Panc1 (cell line): Measurements from ENCODE around the gene MED31. TPM values are rescaled to one million over a fixed set of nuclear protein-coding genes. Genes with fewer than 3 reads are reported as not detected.

Experiments used
- ATAC-seq: fragments of 200-7000 bp; cut with Tn5 transposase; 2 replicates; pipeline ENCODE4 v1.9.1; 2020; ENCODE audit warnings: mild to moderate bottlenecking, moderate library complexity
- BruUV-seq: library from RNA; stranded (reverse); fragments of 400-500 nt; replicated peaks from 2 replicates; lab custom pipeline; 2021; lab: Mats Ljungman, UMichigan
- CTCF ChIA-PET: fragments of 300-600 bp; sonication (Branson Sonifier 250); formaldehyde crosslinking; loops from one replicate; lab custom pipeline; 2022; ENCODE audit warnings: antibody characterized with exemption; lab: Charles Lee
- POLR2A ChIA-PET: fragments of 300-600 bp; sonication (Branson Sonifier 250); formaldehyde crosslinking; loops from one replicate; lab custom pipeline; 2022; ENCODE audit warnings: antibody characterized with exemption; lab: Charles Lee
- DNase-seq: peaks from one replicate; pipeline ENCODE4 v3.0.0-alpha.2; 2010; ENCODE audit warnings: low read depth, low spot score
- H3K27ac ChIP-seq: 2 replicates; pipeline ENCODE4 v1.5.1; 2011; ENCODE audit warnings: mild to moderate bottlenecking, low read length, inconsistent platforms
- H3K27me3 ChIP-seq: fragments of 200-500 bp; sonication (Bioruptor generic); 2 replicates; pipeline ENCODE4 v1.6.0; 2014; ENCODE audit warnings: low read length, inconsistent platforms; ENCODE audit not compliant: control insufficient read depth, insufficient read depth
- H3K36me3 ChIP-seq: fragments of 200-500 bp; sonication (Bioruptor generic); 2 replicates; pipeline ENCODE4 v1.5.1; 2014; ENCODE audit warnings: inconsistent platforms, mild to moderate bottlenecking, low read length, moderate library complexity; ENCODE audit not compliant: control insufficient read depth, insufficient read depth
- H3K4me1 ChIP-seq: 2 replicates; pipeline ENCODE4 v1.5.1; 2011; ENCODE audit warnings: inconsistent platforms, mild to moderate bottlenecking, low read length, moderate library complexity; ENCODE audit not compliant: control insufficient read depth, insufficient read depth
- H3K4me3 ChIP-seq, 2 experiments: 2 replicates each; pipeline ENCODE4 v1.5.1; 2011 to 2012; ENCODE audit warnings: low read depth in 2 of 2, low read length in 2 of 2, mild to moderate bottlenecking in 2 of 2, inconsistent platforms in 1 of 2, moderate library complexity in 1 of 2
- H3K9me3 ChIP-seq: fragments of 200-500 bp; sonication (Bioruptor generic); 2 replicates; pipeline ENCODE4 v1.5.1; 2014; ENCODE audit warnings: low read depth, mild to moderate bottlenecking, inconsistent platforms, low read length, moderate library complexity; ENCODE audit not compliant: control insufficient read depth, insufficient read depth
- POLR2AphosphoS5 ChIP-seq: IDR thresholded peaks from 2 replicates; pipeline ENCODE4 v1.6.1; 2012; ENCODE audit warnings: mild to moderate bottlenecking, low read depth, low read length, moderate library complexity
- SIN3A ChIP-seq: IDR thresholded peaks from 2 replicates; pipeline ENCODE4 v1.6.1; 2012; ENCODE audit warnings: low read depth, mild to moderate bottlenecking, low read length, moderate library complexity, borderline replicate concordance; ENCODE audit not compliant: insufficient read depth
- TCF7L2 ChIP-seq: IDR thresholded peaks from 2 replicates; pipeline ENCODE4 v1.6.1; 2011; ENCODE audit warnings: mild to moderate bottlenecking, low read depth, low read length, inconsistent platforms
- in situ Hi-C: cut with HindIII; loops from 2 replicates; pipeline ENCODE4 v1.10.0; 2016; ENCODE audit warnings: low sequenced_read_pairs, low pct_unique_long_range_greater_than_20kb
- intact Hi-C: fragments of 100-400 bp; cut with micrococcal nuclease; formaldehyde crosslinking; loops from one replicate; pipeline ENCODE4 v1.10.0; 2022; ENCODE audit not compliant: unreplicated experiment
- total RNA-seq: library from RNA; stranded (reverse); gene quantifications from one replicate; pipeline ENCODE4 v1.2.1, GENCODE V29; 2021; ENCODE audit not compliant: unreplicated experiment
- TF ChIP-seq, protein P1 (sequence below): fragments of 450-650 bp; IDR thresholded peaks from 2 replicates; pipeline ENCODE4 v1.5.1; 2017; ENCODE audit warnings: mild to moderate bottlenecking
- TF ChIP-seq, protein P2 (sequence below), 2 experiments: IDR thresholded peaks; 2 replicates each; pipeline ENCODE4 v1.6.1; 2011 to 2012; ENCODE audit warnings: low read depth in 2 of 2, control low read depth in 1 of 2, low read length in 1 of 2, mild to moderate bottlenecking in 1 of 2, moderate library complexity in 1 of 2; ENCODE audit not compliant: insufficient read depth in 1 of 2

The MED31 gene
- total RNA-seq, 1 experiment from 2014 or later = 18.6 TPM

DNA sequence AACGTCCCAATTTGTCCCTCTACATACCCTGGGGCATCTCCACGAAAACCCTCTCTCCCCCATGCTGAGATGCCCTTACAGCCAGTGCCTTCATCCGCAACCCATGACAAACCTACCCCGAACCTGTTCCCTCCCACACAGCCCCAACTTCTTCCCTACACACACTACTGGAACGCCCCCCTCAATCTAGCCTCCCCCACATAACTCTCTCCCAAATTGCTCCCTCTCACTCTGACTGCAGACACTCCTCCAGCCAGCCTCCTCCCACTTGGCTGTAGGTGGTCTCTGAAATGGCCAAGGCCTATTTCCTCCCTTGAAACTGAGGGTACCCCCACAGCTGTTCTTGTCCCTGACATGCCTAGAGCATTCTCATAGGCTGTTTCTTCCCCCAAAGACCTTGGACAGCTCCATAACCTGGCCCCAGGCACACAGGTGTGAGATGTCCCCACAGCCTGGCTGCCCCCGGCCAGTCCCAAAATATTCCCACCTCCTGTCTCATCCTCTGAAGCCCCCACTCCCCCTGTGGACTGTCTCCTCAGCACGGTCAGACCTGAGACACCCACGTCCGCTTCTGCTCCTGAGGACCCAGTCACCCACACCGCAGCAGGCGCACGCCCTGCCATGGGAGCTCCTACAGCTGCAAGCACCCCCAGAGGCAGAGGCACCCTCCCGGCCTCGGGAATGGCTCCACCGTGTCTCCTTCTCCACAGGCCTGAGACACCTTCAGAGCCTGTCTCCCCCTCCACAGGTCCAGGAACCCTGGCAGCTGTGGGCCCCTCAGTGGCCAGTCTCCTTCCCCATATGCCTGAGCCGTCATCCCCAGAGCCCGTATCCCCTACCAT, 14.6 kb downstream of the MED31 start:
- CTCF ChIA-PET = no interaction called here

DNA sequence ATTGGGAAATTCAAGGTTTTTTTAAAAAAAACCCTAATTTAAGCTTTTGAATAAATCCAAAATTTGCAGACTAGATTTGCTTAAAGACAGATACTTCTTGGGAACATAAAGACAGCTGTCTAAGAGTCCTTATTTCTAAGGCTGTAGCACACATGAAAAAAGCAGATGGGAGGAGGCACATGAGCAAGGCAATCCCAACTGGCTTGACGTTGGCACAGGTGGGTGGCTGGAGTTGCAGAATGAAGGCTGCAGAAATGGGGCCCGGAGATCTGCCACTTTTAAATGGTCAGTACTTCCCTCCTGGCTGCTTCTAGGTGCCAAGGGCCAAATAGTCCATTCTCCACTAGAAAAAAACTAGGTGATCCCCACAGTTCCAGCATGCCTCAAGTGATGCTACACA, 15.3 kb downstream of the MED31 start:
- intact Hi-C loops (no loop called here), in situ Hi-C loops (no loop called here)
- Histone ChIP-seq H3K4me3 (no peak overlapping the region), H3K27ac (no peak overlapping the region), H3K27me3 (no peaks in the 10 kb centered on the region), H3K4me1 (peaks cover 7% of the 10 kb centered on the region; the same call in 1 of the 2 replicates), H3K36me3 (peaks cover 19% of the 10 kb centered on the region), H3K9me3 (no peaks in the 10 kb centered on the region)
- POLR2A ChIA-PET = no interaction called here
- BruUV-seq = no TSS peak
- CTCF ChIA-PET = no interaction called here
- DNase-seq = no peak
- TF ChIP-seq TCF7L2 (no peak), SIN3A (no peak)
- no peak for ATAC-seq

More for the DNA sequence above, 14.6 kb downstream of the MED31 start:
- peaks cover 19% of the 10 kb centered on the region for H3K36me3 ChIP-seq
- intact Hi-C loops (no loop called here), in situ Hi-C loops (no loop called here)
- H3K4me3 ChIP-seq = no peak overlapping the region
- BruUV-seq = no TSS peak
- TF ChIP-seq, protein P1, sequence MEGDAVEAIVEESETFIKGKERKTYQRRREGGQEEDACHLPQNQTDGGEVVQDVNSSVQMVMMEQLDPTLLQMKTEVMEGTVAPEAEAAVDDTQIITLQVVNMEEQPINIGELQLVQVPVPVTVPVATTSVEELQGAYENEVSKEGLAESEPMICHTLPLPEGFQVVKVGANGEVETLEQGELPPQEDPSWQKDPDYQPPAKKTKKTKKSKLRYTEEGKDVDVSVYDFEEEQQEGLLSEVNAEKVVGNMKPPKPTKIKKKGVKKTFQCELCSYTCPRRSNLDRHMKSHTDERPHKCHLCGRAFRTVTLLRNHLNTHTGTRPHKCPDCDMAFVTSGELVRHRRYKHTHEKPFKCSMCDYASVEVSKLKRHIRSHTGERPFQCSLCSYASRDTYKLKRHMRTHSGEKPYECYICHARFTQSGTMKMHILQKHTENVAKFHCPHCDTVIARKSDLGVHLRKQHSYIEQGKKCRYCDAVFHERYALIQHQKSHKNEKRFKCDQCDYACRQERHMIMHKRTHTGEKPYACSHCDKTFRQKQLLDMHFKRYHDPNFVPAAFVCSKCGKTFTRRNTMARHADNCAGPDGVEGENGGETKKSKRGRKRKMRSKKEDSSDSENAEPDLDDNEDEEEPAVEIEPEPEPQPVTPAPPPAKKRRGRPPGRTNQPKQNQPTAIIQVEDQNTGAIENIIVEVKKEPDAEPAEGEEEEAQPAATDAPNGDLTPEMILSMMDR = no peak
- TF ChIP-seq SIN3A (no peak), POLR2AphosphoS5 (no peak), TCF7L2 (no peak)
- TF ChIP-seq, protein P2, sequence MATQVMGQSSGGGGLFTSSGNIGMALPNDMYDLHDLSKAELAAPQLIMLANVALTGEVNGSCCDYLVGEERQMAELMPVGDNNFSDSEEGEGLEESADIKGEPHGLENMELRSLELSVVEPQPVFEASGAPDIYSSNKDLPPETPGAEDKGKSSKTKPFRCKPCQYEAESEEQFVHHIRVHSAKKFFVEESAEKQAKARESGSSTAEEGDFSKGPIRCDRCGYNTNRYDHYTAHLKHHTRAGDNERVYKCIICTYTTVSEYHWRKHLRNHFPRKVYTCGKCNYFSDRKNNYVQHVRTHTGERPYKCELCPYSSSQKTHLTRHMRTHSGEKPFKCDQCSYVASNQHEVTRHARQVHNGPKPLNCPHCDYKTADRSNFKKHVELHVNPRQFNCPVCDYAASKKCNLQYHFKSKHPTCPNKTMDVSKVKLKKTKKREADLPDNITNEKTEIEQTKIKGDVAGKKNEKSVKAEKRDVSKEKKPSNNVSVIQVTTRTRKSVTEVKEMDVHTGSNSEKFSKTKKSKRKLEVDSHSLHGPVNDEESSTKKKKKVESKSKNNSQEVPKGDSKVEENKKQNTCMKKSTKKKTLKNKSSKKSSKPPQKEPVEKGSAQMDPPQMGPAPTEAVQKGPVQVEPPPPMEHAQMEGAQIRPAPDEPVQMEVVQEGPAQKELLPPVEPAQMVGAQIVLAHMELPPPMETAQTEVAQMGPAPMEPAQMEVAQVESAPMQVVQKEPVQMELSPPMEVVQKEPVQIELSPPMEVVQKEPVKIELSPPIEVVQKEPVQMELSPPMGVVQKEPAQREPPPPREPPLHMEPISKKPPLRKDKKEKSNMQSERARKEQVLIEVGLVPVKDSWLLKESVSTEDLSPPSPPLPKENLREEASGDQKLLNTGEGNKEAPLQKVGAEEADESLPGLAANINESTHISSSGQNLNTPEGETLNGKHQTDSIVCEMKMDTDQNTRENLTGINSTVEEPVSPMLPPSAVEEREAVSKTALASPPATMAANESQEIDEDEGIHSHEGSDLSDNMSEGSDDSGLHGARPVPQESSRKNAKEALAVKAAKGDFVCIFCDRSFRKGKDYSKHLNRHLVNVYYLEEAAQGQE (IDR thresholded peaks at IDR 0.05; ENCODE audit: insufficient read depth in 1 of 2, low read depth in 2 of 2, low read length in 1 of 2) = peak; percentile 42 to 53; a peak in 2 of 4 replicates
- no peak for ATAC-seq
- no peak overlapping the region for H3K27ac ChIP-seq
- no peaks in the 10 kb centered on the region for H3K27me3 ChIP-seq
- POLR2A ChIA-PET = no interaction called here
- no peak for DNase-seq
- H3K4me1 ChIP-seq = peaks cover 9% of the 10 kb centered on the region
- H3K9me3 ChIP-seq = no peaks in the 10 kb centered on the region

DNA sequence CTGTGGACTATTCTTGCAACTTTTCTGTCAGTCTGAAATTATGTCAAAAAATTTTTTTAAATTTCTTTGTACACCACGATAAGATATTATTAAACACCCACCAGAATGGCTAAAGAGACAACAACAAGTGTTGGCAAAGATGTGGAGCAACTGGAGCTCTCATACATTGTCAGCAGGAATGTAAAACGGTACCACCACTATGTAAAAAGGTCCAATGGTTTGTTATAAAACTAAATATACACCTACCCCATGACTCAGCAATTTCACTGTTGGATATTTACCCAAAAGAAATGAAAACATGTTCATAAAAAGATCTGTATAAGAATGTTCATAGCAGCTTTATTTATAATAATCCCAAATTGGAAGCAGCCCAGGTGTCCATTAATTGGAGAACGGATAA, 18.1 kb downstream of the MED31 start:
- no peak for ATAC-seq
- Histone ChIP-seq H3K4me1 (no peaks in the 10 kb centered on the region), H3K27ac (no peak overlapping the region), H3K27me3 (no peaks in the 10 kb centered on the region), H3K36me3 (peaks cover 17% of the 10 kb centered on the region), H3K9me3 (no peaks in the 10 kb centered on the region), H3K4me3 (no peak overlapping the region)
- intact Hi-C loops (no loop called here), in situ Hi-C loops (no loop called here)
- POLR2A ChIA-PET = no interaction called here
- TF ChIP-seq, protein P2 (IDR thresholded peaks at IDR 0.05; ENCODE audit: insufficient read depth in 1 of 2, low read depth in 2 of 2, low read length in 1 of 2) = no peak
- no peak for TF ChIP-seq SIN3A
- no peak for TF ChIP-seq POLR2AphosphoS5
- no peak for DNase-seq
- CTCF ChIA-PET = no interaction called here
- BruUV-seq = no TSS peak
